NCI-H1417 treated with DMSO at 0.1 percent for 48 hours (cell line): ENCODE data around the gene AKAP5.
"Not testable (repeated sequence)": the region's sequence is repeated elsewhere in the genome, so short reads cannot be mapped to it uniquely, and the experiment has no call there.

Experiments
- DNase-seq: peaks from one replicate; lab custom pipeline; 2025; lab: John Stamatoyannopoulos, UW

AKAP5 gene

DNA sequence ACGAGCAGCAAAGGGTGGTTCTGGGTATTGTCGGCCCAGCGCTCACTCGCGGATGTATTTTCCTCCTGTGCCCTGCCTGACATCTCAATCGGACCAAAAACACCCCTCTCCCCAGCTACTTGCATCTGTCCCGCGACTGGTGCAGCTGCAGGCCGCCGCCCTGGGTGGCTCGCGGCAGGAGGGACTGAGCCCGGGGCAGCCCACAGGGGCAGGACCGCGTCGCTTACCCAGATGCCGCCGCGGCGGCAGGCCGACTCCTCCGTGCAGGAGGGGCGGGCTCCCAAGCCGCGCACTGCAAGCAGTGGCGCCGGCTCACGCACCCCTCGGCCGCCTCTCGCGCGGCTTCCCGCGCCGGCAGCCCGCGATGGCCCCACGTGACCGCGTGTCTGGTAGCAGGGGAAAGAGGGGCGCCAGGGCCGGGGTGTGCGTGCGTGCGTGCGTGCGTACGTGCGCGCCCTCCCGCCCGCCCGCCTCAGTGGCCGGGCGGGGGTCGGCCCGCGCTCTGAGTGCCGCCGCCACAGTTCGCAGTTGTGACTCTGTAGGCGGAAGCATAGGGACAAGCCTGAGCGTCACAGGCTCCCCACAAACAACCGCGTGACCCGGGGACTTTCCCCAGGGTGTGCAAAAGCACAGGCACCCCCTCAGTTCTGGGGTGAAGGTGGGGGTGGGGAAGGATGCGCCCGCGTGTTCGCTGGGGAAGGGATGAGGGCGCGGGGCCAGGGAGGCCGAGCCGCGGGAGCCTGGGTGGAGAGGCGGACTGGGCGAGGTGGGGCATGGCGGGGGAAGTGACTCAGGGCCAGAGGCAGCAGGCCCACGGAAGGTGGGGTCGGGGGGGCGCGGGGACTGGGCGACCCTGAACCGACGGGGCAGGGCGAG is 38.4 kb downstream of the AKAP5 start, which contains the start of gene ZBTB25:
Gene ZBTB25 (minus strand): TSS at position 405 of the 876 bp plus-strand sequence. CDS start 13,305 bp downstream, outside the sequence.
- peak; percentile 51 for DNase-seq

DNA sequence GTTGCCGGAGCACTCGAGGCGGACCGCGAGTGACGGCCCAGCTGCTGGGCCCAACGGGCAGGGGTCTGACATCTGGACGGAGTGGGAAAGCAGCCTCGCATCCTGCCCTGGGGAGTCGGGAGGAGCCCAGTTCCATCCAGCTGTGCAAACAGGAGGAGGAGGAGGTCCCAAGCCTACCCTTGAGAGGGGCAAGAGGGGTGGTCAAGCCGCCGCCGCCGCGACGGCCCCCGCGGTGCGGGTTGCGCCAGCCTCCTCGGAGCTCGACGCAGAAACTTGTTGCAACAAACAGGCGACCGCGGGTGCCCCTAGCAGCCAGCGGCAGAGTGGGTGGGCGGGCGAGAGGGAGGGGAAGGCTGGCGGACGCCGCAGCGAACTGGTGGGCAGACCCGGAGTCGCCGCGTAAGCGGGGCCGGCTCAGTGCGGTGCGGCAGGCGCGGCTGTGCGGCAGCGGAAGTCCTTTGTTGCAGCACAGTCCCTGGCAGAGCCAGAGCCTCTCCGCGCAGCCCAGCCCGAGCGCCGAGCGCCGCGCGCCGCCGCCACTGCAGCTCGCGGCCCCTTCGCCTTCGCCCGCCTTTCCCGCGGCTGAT is 39.1 kb downstream of the AKAP5 start, which contains the start of gene ZBTB1:
Gene ZBTB1 (plus strand): TSS at position 461 of the 587 bp plus-strand sequence. CDS start 16,735 bp downstream, outside the sequence.
- no peak for DNase-seq

DNA sequence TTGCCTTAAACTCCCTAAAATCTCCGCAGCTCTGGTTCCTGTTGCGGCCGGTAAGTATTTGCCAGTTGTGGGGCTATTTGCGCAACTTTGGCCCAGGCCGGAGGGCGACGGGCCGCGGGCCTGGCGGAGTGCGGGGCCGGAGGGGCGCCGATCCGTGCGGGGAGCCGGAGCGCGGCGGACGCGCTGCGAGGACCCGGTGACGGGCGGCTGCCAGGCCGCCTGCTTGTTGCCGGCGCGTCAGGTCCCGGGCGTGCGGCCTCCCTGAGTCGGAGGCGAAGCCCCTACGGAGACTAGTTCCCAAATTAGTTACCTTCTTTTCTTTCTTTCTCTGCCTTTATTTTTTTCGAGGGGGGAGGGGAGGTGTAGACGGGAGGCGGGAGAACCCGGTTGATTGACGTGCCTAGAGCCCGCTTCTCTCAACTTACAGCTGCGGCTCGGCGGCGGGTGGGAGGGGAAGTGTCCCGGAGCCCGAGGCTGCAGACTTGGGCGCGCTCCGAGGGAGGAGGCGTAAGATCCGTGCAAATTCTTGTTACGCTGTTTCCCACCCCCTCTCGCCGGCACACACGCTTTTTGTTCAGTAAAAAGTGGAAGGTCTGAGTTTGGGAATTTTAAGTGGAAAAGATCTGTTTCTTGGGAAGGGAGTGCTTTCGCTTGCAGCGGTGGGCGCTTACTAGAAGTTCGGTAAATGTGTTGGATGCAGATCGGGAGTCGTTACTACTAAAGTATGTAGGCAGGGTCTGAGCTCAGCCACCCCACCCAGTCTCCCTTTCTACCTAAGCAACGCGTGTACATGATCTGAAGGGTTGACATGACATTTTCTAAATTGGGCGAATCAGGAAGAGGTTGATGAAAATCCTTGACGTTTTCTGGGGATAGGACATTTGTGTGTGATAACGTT is 39.8 kb downstream of the AKAP5 start:
- no peak for DNase-seq

DNA sequence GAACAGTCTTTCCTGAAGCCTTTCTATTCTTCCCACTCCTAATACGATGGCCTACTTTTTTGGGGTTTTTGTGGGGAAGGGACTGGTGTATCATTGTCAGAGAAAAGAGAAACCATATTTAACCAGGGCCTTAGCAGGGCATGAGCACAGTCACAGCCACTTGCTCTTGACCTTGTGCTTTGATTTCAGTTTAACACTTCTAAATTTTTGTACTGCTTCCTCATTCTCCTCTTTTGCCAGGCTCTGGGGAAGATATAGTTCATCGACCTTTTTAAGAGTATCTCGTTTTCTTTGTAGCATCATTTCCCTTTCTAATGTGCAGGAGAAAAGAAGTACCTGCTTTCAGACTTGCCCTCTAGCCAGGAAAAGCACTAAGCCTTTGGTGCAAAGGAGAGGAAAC is 41.4 kb downstream of the AKAP5 start:
- no peak for DNase-seq

DNA sequence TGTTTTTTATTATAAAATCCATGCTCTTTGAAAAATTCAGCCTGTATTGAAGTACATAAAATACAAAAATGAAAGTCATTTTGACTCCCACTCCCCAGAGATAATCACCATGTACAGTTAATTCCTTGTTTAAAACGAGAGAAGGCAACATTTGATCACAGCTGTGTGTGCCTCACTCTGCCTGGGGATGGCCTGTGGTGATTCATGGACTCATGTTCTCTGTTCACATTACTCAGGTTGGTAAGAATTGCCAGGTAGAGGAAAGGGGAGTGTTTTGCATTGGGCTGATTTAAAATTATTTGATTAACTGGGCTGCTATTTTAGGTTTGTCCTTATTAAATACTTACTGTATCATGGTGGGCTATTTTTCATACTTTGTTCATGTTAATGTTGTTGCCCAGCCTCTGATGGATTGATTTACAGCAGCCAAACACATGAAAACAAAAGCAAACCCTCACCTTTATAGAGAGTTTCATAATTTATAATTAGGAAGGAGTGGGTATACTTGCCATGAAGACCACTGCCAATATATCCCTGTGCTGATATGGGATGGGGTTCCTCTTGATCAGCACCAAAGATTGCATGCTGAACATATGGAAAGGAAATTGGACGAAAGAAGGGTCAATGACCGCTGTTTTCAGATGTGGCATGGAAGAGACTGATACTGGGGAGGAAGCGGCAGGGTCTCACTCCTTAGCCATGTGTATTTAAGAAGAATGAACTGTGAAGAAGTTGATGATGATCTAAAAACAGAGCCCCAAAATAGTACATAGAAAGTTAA is 42.3 kb downstream of the AKAP5 start:
- DNase-seq: no peak

DNA sequence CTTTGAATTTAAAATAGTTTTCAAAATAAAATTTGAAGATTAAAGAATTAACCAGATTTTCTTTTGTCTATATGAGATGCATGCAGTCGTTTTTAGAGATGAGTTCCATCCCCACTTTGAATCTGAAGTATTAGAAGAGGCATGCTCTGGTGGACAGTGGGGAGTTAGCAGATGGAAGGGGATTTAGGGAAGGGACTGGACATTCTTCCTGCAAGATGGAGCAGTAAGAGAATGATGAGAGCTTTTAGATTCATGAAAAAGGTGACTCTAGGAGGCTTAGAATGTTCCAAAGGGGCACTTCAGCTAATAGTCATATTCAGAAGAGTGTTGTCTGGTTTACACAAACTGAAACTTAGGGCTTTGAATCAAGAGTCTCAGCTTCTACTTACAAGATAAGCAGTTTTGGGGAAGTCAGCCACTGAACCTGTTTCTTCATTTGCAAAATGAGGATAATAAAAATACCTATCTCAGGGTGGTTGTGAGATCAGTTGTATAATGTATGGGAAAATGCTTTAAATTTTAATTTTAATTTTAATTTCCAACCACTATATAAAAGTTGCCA is 43.0 kb downstream of the AKAP5 start:
- DNase-seq: no peak

DNA sequence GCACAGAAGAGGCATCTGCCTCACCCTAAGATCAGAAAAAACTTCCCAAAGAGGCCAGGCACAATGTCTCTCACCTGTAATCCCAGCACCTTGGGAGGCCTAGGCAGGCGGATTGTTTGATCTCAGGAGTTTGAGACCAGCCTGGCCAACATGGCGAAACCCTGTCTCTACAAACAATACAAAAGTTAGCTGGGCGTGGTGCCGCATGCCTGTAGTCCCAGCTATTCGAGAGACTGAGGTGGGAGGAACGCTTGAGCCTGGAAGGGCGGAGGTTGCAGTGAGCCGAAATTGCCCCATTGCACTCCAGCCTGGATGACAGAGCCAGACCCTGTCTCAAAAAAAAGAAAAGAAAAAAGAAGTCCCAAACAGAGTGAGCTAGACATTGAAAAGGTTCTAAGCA is 43.7 kb downstream of the AKAP5 start:
- DNase-seq: no peak

DNA sequence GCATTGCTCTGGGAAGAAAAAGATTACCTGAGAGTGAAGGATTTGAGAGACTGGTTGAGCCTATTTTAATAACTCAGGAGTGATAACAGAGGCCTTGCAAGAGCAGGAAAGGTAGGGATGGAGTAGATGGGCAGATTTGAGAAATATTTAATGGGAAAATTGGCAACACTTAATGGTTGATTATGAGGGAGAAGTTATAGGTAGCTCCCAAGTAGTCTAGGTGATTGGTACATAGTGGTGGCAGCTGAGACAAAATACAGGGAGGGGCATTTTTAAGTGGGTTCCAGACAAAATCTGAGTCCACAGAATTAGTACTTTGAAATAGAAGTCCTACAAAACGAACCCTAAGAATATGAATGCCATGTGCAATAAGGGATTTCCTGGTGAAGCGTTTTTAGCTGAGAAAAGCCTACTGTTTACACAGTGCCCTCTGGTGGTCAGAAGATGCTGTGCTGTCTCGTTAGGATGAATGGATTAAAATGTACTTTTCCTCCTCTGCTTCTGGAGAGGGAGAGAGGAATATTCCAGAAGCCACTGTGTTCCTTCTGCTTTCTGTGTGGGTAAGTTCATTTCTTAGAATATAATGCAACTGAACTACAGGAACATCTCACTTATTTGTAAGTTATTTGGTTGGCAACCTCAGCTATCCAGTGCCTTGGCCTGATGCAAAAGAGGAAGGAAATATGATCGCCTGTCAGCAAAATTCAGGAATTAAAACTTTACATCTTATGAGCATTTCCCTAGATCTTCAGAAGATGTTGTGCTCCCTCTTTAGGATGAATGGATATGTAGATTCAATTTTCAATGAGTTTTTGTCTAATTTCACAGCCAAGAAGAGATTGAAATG is 45.7 kb downstream of the AKAP5 start:
- DNase-seq: no peak

DNA sequence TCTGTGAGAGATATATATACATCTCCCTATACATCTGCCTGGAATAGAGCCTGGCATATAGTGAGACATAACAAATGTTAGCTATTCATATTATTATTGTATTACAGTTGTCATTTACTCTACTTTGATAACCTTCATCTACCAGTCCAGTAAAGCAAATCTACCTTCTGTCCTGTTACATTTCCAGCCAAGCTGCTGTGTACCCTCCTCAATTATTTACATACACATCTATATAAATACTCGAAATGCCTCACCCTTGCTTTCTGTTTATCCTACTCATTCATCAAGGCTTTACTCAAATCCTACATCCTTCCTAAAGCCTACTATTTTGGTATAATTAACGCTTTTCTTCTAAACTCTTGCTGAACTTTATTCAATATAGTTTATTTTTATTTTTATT is 48.0 kb downstream of the AKAP5 start:
- DNase-seq: no peak

DNA sequence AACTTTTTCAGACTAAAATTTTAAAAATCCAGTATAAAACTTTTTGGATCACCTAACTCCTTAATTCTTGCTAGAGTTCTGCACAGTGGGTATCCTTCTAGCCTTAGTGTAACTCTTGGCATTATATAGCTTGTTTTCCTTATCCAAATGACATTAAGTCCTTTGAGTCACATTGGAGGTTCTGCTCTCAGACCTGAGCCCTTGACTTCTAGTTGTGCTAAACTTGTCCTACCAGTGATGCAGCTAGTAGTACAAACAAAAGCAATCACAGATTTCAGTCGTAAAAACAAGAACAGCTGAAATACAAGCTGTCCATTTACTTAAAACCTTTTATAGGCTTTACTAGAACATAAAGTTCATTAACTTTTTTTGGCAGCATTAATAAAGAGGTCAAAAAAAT is 49.8 kb downstream of the AKAP5 start:
- DNase-seq: no peak

DNA sequence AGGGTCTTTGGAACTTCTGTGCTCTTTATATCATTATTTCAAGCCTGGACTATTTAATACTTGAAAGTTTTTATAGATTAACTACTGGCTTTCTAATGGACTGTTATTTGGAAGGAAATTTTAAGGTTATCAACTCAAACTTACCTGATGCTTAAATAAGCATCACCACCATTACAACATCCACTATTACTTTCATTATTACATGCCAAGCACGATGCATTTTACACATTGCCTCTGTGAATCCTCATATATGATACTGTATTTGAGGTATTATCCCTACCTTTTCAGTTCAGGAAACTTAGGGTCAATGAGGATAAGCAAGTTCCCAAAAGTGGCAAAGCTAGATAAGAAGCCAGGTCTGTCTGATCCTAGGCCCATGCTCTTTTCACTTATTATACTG is 51.7 kb downstream of the AKAP5 start:
- no peak for DNase-seq

DNA sequence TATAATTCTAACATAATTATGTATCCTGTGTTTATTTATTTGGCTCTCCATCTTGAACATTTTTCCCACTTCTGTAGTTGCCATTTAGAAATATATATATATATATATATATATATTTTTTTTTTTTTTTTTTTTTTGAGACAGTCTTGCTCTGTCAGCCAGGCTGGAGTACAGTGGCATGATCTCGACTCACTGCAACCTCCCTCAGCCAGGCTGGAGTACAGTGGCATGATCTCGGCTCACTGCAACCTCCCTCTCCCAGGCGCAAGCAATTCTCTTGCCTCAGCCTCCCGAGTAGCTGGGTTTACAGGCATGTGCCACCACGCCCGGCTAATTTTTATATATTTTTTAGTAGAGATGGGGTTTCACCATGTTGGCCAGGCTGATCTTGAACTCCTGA is 52.4 kb downstream of the AKAP5 start:
- not testable (repeated sequence) for DNase-seq

DNA sequence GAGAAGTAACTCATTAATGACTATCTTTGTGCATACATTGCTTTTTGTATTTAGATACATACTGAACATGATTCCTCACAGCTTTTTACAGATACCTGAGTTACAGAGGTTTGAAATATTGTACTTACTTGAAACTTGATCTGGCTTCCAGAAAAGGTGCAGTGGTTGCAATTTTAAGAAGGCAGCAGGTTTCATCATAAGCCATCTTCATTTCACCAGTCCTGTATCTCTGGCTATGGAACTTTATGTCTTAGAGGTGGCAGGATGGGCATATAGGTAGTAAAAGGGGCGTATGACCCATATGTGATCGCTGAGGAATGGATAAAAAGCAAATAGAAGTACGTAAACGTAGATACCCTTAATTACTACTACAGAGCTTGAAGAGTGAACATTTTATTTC is 52.9 kb downstream of the AKAP5 start:
- no peak for DNase-seq

DNA sequence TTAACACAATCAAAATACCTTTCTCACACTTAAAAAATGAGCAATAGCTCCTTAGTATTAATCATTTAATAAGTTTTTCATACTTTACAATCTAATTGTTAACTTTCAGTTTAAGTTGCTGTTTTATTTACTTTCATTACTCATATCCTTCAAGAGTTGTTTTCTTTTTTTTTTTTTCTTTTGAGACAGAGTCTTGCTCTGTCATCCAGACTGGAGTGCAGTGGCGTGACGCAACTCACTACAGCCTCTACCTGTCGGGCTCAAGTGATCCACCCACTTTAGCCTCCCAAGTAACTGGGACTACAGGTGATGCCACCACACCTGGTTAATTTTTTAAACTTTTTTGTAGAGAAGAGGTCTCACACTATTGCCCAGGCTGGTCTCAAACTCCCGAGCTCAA is 55.4 kb downstream of the AKAP5 start:
- DNase-seq: no peak

DNA sequence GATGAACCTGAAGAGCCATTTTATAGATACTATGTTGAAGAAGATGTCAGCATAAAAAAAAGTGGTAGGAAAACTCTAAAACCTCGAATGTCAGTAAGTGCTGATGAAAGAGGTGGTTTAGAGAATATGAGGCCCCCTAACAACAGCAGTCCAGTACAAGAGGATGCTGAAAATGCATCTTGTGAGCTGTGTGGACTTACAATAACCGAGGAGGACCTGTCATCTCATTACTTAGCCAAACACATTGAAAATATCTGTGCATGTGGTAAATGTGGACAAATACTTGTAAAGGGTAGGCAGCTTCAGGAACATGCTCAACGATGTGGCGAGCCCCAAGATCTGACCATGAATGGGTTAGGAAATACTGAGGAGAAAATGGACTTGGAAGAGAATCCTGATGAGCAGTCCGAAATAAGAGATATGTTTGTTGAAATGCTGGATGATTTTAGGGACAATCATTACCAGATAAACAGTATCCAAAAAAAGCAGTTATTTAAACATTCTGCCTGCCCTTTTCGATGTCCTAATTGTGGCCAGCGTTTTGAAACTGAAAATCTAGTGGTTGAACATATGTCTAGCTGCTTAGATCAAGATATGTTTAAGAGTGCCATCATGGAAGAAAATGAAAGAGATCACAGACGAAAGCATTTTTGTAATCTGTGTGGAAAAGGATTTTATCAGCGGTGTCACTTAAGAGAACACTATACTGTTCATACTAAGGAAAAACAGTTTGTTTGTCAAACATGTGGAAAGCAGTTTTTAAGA is 57.5 kb downstream of the AKAP5 start:
- no peak for DNase-seq
